Ishikawa (cell line): Measurements from ENCODE around the gene PRDM16.

Experiments
- EGR1 ChIP-seq: IDR thresholded peaks from 2 replicates; pipeline ENCODE4 v1.6.1; 2012
- RAD21 ChIP-seq: IDR thresholded peaks from 2 replicates; pipeline ENCODE4 v1.6.1; 2012; ENCODE audit warnings: low read depth
- TCF12 ChIP-seq: IDR thresholded peaks from 2 replicates; pipeline ENCODE4 v1.6.1; 2012; ENCODE audit warnings: low read depth
- TEAD4 ChIP-seq: IDR thresholded peaks from 2 replicates; pipeline ENCODE4 v1.6.1; 2012
- USF1 ChIP-seq: IDR thresholded peaks from 2 replicates; pipeline ENCODE4 v1.6.1; 2012
- TF ChIP-seq, protein P1 (sequence below): IDR thresholded peaks from 2 replicates; pipeline ENCODE4 v1.6.1; 2012; ENCODE audit warnings: low read depth, mild to moderate bottlenecking

- no peak for TF ChIP-seq TEAD4
- TF ChIP-seq TCF12: no peak
- TF ChIP-seq EGR1: no peak
- no peak for TF ChIP-seq RAD21
- TF ChIP-seq, protein P1, sequence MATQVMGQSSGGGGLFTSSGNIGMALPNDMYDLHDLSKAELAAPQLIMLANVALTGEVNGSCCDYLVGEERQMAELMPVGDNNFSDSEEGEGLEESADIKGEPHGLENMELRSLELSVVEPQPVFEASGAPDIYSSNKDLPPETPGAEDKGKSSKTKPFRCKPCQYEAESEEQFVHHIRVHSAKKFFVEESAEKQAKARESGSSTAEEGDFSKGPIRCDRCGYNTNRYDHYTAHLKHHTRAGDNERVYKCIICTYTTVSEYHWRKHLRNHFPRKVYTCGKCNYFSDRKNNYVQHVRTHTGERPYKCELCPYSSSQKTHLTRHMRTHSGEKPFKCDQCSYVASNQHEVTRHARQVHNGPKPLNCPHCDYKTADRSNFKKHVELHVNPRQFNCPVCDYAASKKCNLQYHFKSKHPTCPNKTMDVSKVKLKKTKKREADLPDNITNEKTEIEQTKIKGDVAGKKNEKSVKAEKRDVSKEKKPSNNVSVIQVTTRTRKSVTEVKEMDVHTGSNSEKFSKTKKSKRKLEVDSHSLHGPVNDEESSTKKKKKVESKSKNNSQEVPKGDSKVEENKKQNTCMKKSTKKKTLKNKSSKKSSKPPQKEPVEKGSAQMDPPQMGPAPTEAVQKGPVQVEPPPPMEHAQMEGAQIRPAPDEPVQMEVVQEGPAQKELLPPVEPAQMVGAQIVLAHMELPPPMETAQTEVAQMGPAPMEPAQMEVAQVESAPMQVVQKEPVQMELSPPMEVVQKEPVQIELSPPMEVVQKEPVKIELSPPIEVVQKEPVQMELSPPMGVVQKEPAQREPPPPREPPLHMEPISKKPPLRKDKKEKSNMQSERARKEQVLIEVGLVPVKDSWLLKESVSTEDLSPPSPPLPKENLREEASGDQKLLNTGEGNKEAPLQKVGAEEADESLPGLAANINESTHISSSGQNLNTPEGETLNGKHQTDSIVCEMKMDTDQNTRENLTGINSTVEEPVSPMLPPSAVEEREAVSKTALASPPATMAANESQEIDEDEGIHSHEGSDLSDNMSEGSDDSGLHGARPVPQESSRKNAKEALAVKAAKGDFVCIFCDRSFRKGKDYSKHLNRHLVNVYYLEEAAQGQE: no peak
- TF ChIP-seq USF1: no peak
These were observed 30.9 kb upstream of the PRDM16 start for GRCh38 chr1:3038113-3038551.
